GM18519 (cell line): ENCODE measurements around the gene PTPN6.

Experiments used
- ATAC-seq: cut with Tn5 transposase; IDR thresholded peaks from one replicate; pipeline ENCODE4 v1.9.1; 2021; ENCODE audit warnings: mild to moderate bottlenecking, moderate library complexity; ENCODE audit not compliant: unreplicated experiment, low FRiP score

The PTPN6 gene

GRCh38 chr12:6953442-6954315 lies 2.5 kb downstream of the PTPN6 start:
- ATAC-seq: peak; percentile 30

- no peak for ATAC-seq
Observed at GRCh38 chr12:6954316-6955107, 3.4 kb downstream of the PTPN6 start.

- ATAC-seq: no peak
Observed at GRCh38 chr12:6955108-6956020, 4.2 kb downstream of the PTPN6 start.

GRCh38 chr12:6956021-6956727 lies 5.0 kb downstream of the PTPN6 start:
- no peak for ATAC-seq

GRCh38 chr12:6957151-6957701 lies 6.1 kb downstream of the PTPN6 start:
- no peak for ATAC-seq

- no peak for ATAC-seq
Observed at GRCh38 chr12:6957741-6958608, 6.8 kb downstream of the PTPN6 start.

GRCh38 chr12:6958609-6959057 lies 7.5 kb downstream of the PTPN6 start:
- no peak for ATAC-seq

- no peak for ATAC-seq
Observed at GRCh38 chr12:6959058-6959804, 8.1 kb downstream of the PTPN6 start.

GRCh38 chr12:6959805-6960592 lies 8.8 kb downstream of the PTPN6 start:
- ATAC-seq: no peak

- ATAC-seq: no peak
Observed at GRCh38 chr12:6960593-6961277, 9.6 kb downstream of the PTPN6 start.

- ATAC-seq: no peak
Observed at GRCh38 chr12:6961278-6961694, 10.1 kb downstream of the PTPN6 start.

GRCh38 chr12:6961695-6962284 lies 10.6 kb downstream of the PTPN6 start:
- no peak for ATAC-seq

GRCh38 chr12:6962285-6963015 lies 11.3 kb downstream of the PTPN6 start:
- ATAC-seq: no peak

GRCh38 chr12:6963016-6963731 lies 12.0 kb downstream of the PTPN6 start:
- no peak for ATAC-seq
